Loucy (cell line): ENCODE measurements around the gene PHRF1.
"Not testable (repeated sequence)": the region's sequence is repeated elsewhere in the genome, so short reads cannot be mapped to it uniquely, and the experiment has no call there.

Experiments
- H2AFZ ChIP-seq: fragments of 200-600 bp; sonication (generic); 2 replicates; pipeline ENCODE4 v1.6.0; 2016; ENCODE audit warnings: antibody characterized with exemption, mild to moderate bottlenecking, low read length, moderate library complexity
- H3F3A ChIP-seq: fragments of 200-600 bp; 2 replicates; pipeline ENCODE4 v1.6.0; 2016; ENCODE audit warnings: antibody characterized with exemption, low read depth, mild to moderate bottlenecking
- H3K27me3 ChIP-seq: fragments of 200-600 bp; sonication (generic); 2 replicates; pipeline ENCODE4 v1.6.1; 2014; ENCODE audit warnings: low read length, mild to moderate bottlenecking; ENCODE audit not compliant: insufficient read depth, poor library complexity, severe bottlenecking
- H3K36me3 ChIP-seq: fragments of 200-600 bp; sonication (generic); 2 replicates; pipeline ENCODE4 v1.6.1; 2016; ENCODE audit warnings: low read length; ENCODE audit not compliant: insufficient read depth
- H3K4me1 ChIP-seq: fragments of 200-600 bp; sonication (generic); 2 replicates; pipeline ENCODE4 v1.5.1; 2014; ENCODE audit warnings: low read length, mild to moderate bottlenecking; ENCODE audit not compliant: insufficient read depth, poor library complexity, severe bottlenecking
- H3K4me2 ChIP-seq: fragments of 200-600 bp; sonication (generic); 2 replicates; pipeline ENCODE4 v1.6.0; 2014; ENCODE audit warnings: antibody characterized with exemption, low read length, low read depth, mild to moderate bottlenecking; ENCODE audit not compliant: poor library complexity, severe bottlenecking
- H3K4me3 ChIP-seq: fragments of 200-600 bp; sonication (generic); 2 replicates; pipeline ENCODE4 v1.5.1; 2014; ENCODE audit warnings: low read length, mild to moderate bottlenecking, mixed read lengths; ENCODE audit not compliant: poor library complexity, severe bottlenecking
- H3K79me2 ChIP-seq: fragments of 200-600 bp; sonication (generic); 2 replicates; pipeline ENCODE4 v1.6.1; 2014; ENCODE audit warnings: low read length; ENCODE audit not compliant: insufficient read depth
- H3K9ac ChIP-seq: fragments of 200-600 bp; sonication (generic); 2 replicates; pipeline ENCODE4 v1.6.0; 2014; ENCODE audit warnings: mild to moderate bottlenecking, low read depth, low read length, moderate library complexity; ENCODE audit not compliant: poor library complexity, severe bottlenecking
- H3K9me2 ChIP-seq: fragments of 200-600 bp; sonication (generic); replicated peaks from 2 replicates; pipeline ENCODE4 v1.6.1; 2016; ENCODE audit warnings: low read depth, low read length, mixed read lengths
- H3K9me3 ChIP-seq: fragments of 200-600 bp; sonication (generic); 2 replicates; pipeline ENCODE4 v1.6.1; 2014; ENCODE audit warnings: mild to moderate bottlenecking, antibody characterized with exemption, low read length, low read depth; ENCODE audit not compliant: insufficient read depth
- H4K20me1 ChIP-seq: fragments of 200-600 bp; sonication (generic); 2 replicates; pipeline ENCODE4 v1.6.0; 2014; ENCODE audit warnings: antibody characterized with exemption, low read length, mild to moderate bottlenecking; ENCODE audit not compliant: insufficient read depth, poor library complexity, severe bottlenecking
- EZH2phosphoT487 ChIP-seq: fragments of 200-600 bp; IDR thresholded peaks from 2 replicates; pipeline ENCODE4 v1.6.1; 2018; ENCODE audit warnings: antibody characterized with exemption, mild to moderate bottlenecking, moderate library complexity, borderline replicate concordance
- TF ChIP-seq, protein P1 (sequence below): fragments of 200-600 bp; sonication (generic); conservative IDR thresholded peaks from 2 replicates; pipeline ENCODE4 v1.5.1; 2014; ENCODE audit warnings: mild to moderate bottlenecking, antibody characterized with exemption, low read length

The PHRF1 gene

DNA sequence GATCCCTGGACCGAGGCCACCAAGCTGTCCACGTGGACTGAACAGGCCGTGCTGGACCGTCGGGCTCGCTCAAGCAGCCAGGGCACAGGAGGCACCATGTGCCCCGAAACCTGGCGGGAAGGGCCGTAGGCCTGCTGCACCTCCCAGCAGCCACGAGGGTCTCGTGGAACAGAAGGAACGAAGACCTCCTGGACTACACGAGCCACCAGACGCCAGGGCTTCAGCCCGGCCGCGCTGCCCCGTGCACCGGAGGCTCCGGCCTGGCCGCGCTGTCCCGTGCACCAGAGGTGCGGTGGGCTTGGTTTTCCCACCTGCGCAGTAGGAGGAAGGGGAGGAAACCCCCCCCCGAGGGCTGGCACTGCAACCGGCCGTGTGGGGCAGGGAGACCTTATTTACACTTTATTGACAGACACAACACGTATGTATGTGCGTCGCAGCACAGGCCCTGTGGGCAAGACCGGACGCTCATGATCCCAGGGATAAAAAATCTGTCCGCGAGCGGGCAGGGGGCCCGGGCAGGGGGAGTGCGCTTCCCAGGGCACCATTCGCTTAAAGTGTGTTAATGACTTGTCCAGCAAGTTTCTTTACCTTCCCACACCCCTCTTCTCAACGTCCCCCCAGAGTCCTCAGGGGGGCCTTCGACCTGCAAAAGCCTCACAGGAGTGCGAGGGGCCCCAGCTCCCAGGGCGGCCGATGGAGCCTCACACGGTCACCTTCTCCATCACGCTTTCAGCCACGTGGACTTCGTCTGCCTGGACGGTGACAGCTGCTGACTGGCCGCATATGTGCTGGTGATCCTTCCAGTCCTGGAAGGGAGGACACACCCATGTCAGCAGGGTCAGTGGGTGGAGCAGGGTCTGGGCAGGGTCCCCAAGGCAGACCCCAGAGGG, 67.8 kb downstream of the PHRF1 start:
- H3K9me3 ChIP-seq: no peaks in the 10 kb centered on the region
- H2AFZ ChIP-seq: no peak overlapping the region
- no peaks in the 10 kb centered on the region for H3K27me3 ChIP-seq
- H3K9me2 ChIP-seq: no peaks in the 10 kb centered on the region
- no peaks in the 10 kb centered on the region for H3K4me1 ChIP-seq
- no peak overlapping the region for H3K4me2 ChIP-seq
- no peak for TF ChIP-seq EZH2phosphoT487
- TF ChIP-seq, protein P1, sequence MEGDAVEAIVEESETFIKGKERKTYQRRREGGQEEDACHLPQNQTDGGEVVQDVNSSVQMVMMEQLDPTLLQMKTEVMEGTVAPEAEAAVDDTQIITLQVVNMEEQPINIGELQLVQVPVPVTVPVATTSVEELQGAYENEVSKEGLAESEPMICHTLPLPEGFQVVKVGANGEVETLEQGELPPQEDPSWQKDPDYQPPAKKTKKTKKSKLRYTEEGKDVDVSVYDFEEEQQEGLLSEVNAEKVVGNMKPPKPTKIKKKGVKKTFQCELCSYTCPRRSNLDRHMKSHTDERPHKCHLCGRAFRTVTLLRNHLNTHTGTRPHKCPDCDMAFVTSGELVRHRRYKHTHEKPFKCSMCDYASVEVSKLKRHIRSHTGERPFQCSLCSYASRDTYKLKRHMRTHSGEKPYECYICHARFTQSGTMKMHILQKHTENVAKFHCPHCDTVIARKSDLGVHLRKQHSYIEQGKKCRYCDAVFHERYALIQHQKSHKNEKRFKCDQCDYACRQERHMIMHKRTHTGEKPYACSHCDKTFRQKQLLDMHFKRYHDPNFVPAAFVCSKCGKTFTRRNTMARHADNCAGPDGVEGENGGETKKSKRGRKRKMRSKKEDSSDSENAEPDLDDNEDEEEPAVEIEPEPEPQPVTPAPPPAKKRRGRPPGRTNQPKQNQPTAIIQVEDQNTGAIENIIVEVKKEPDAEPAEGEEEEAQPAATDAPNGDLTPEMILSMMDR: no peak
- no peaks in the 10 kb centered on the region for H3K79me2 ChIP-seq
- no peaks in the 10 kb centered on the region for H3F3A ChIP-seq
- H3K9ac ChIP-seq: no peak overlapping the region
- no peaks in the 10 kb centered on the region for H4K20me1 ChIP-seq
- no peak overlapping the region for H3K4me3 ChIP-seq
- H3K36me3 ChIP-seq: peaks cover 6% of the 10 kb centered on the region; the same call in 1 of the 2 replicates

DNA sequence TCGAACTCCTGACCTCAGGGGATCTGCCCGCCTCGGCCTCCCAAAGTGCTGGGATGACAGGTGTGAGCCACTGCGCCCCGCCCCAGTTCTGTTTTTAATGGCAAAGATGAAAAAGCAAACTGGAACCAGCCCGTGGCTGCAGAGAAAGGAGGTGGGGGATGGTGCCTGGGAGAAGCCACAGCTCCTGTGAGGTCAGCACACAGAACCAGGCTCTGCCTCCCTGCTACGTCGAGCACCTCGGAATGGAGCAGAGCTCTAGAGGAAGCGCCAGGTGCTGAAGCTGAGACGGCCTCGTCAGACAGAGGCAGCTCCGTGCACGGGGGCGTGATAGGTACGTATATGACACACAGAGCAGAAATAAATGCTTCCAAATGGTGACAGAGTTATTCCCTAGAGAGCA, 69.3 kb downstream of the PHRF1 start:
- Histone ChIP-seq H3K79me2 (no peaks in the 10 kb centered on the region), H3F3A (no peaks in the 10 kb centered on the region), H3K27me3 (no peaks in the 10 kb centered on the region), H3K9me2 (no peaks in the 10 kb centered on the region), H3K9me3 (no peaks in the 10 kb centered on the region), H2AFZ (no peak overlapping the region), H3K36me3 (peaks cover 12% of the 10 kb centered on the region; the same call in 1 of the 2 replicates), H3K9ac (no peak overlapping the region), H3K4me3 (no peak overlapping the region), H3K4me2 (no peak overlapping the region), H3K4me1 (no peaks in the 10 kb centered on the region), H4K20me1 (no peaks in the 10 kb centered on the region)
- no peak for TF ChIP-seq EZH2phosphoT487
- TF ChIP-seq, protein P1: no peak

DNA sequence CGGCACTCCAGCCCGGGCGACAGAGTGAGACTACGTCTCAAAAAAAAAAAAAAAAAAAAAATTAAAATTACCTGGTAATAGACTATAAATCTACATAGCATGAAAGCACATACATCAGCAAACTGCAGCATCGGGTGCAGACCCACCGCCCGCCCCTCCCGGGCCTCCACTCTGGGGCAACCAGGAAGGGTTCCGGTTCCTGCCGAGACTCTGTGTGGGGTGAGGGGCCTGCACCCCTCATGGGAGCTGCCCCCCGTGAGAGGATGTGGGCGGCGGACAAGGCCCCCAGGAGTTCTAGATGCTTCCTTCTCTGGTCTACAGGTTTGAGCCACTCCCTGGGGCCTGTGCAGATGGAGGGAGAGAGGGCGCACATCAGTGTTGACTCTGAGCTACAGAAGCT, 69.9 kb downstream of the PHRF1 start:
- no peaks in the 10 kb centered on the region for H3K27me3 ChIP-seq
- H3K9me2 ChIP-seq: no peaks in the 10 kb centered on the region
- no peak overlapping the region for H3K4me3 ChIP-seq
- no peaks in the 10 kb centered on the region for H4K20me1 ChIP-seq
- no peaks in the 10 kb centered on the region for H3K9me3 ChIP-seq
- H3K4me1 ChIP-seq: no peaks in the 10 kb centered on the region
- H3K9ac ChIP-seq: no peak overlapping the region
- H3K4me2 ChIP-seq: no peak overlapping the region
- no peaks in the 10 kb centered on the region for H3F3A ChIP-seq
- peaks cover 19% of the 10 kb centered on the region; the same call in 1 of the 2 replicates for H3K36me3 ChIP-seq
- H3K79me2 ChIP-seq: no peaks in the 10 kb centered on the region
- H2AFZ ChIP-seq: no peak overlapping the region
- TF ChIP-seq, protein P1: no peak
- TF ChIP-seq EZH2phosphoT487: no peak

DNA sequence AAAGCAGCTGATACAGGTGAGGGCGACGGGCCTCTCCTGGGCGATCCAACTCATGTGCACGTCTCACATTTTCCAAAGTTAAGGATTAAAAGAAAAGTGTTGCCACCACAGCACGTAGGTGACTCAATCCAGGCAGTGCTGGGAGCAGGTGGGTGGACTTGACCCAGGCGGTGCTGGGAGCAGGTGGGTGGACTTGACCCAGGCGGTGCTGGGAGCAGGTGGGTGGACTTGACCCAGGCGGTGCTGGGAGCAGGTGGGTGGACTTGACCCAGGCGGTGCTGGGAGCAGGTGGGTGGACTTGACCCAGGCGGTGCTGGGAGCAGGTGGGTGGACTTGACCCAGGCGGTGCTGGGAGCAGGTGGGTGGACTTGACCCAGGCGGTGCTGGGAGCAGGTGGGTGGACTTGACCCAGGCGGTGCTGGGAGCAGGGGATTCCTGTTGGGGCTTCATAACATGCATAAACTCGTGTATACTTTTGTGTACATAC, 71.4 kb downstream of the PHRF1 start:
- H3K4me1 ChIP-seq, H3K9me2 ChIP-seq, H3K27me3 ChIP-seq, H3K9me3 ChIP-seq, H3K4me3 ChIP-seq, H3F3A ChIP-seq, H3K79me2 ChIP-seq, H4K20me1 ChIP-seq, H3K4me2 ChIP-seq, H3K9ac ChIP-seq, H2AFZ ChIP-seq: not testable (repeated sequence)
- peaks cover 29% of the 10 kb centered on the region; the same call in 1 of the 2 replicates for H3K36me3 ChIP-seq
